Glomerular visceral epithelial cell (primary cell): ENCODE results near the gene KCP.

Experiments
- DNase-seq: peaks from one replicate; pipeline ENCODE4 v3.0.0-alpha.2; 2016; ENCODE audit errors: extremely low spot score

Gene KCP

DNA sequence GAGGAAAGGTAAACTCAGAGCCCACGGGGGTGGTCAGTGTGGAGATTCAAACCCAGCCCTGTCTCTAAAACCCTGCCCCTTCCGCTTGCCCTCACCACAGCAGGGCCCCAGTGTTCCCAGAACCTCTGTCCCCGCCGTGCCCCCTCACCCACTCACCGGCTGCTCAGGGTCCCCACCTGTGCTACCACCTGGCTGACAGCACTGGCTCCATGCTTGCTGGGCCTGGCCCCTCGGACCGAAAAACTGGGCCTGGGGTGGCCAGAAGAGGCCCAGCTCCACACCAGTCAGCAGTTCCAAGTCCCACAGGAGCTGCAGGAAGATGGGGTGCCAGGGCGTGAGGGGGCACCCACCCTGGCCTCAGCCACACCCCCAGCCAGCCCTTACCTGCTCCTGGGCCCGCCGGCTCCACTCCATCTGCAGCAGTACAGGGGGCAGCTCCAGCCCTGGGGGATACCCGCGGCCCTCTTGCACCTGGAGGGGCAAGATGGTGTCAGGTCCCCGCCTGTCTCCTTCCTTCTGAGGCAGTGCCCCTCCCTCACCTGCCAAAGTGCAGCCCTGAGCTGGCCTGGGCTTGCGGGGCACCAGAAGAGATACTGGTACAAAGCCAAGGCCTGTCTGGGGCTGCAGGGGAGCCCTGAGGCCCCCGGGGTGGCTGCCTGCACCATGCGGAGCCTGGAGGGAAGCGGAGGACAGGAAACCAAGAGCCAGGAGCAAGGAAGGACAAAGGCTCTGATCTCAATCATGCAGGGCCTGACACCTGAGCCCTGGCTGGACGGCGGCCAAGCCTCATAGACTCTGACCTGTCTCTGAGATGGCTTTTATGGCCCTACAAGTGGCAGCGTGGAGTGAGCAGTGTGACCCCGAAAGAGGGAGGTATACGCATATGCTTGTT, 36.1 kb downstream of the KCP start:
- no peak for DNase-seq

DNA sequence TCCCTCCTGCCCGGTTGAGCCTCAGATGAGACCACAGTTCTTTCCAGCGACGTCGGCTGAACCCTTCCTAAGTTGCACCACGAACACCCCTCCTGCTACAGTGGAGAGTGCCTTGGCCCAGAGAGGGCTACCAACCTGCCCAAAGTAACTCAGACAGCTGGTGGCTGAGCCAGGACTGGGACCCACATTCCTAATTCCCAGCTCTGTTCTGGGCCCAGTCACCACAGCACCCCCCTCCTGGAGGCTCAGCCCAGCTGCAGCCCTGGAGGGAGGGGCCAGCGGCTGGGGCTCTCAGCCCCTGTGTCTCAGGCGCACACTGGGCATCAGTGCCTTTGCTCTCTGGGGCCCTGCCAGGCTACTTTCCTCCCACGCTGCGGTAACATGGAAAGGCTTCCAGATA, 37.3 kb downstream of the KCP start:
- no peak for DNase-seq

DNA sequence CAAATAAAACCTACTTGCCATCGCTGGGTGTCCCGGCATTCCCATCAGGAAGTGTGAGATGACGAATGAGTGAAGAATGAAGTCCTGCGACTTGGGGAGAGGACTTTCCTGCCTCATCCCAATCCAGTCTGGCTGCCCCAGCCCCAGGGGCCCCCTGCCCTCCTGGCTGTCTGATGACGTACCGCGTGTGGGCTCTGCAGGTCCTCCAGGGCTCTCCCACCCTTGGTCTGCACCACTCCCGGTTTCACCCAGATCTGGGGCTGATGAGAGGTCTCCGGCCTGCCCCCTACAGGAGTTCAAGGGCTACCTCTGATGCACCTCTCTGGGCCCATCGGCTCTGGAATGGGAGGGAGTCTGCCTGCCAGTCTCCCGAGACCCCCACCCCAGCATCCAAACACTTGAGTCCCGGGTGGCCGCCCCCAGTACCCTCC, 38.1 kb downstream of the KCP start:
- DNase-seq, result no peak

DNA sequence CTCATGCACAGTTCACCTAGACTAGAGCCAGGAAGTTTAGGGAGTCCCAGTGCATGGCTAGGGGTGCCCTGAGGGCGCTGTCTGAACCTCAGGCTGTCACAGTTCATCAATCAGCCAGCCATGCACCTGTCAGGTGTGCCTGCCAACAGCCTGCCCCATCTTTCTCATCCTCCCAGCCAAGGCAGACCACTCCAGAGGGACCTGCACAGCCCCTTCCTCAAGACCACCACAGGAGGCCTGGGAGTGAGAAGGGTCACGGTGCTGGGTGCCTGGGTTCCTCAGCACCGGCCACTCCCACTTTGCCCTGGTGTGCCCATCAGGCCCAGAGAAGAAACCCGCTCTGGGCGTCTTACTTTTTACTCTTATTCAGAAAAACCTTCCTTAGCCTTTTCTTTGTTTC, 39.5 kb downstream of the KCP start:
- no peak for DNase-seq

DNA sequence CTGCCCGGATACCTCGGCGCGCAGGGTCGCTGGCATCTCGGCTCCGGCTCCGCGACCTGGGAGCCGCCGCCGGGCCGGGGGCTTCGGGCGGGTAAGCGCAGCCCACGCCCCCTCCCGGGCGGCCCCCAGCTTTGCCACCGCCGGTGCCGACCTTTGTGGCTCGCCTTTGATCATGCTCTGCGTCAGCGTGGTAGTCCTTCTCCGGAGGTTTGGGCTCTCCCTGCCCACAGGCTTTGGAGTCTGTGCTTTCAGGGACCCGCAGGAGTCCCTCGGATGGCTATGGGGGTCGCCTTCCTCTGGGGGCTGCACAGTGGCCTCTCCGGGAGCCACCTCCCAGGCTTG, 40.6 kb downstream of the KCP start:
- no peak for DNase-seq

DNA sequence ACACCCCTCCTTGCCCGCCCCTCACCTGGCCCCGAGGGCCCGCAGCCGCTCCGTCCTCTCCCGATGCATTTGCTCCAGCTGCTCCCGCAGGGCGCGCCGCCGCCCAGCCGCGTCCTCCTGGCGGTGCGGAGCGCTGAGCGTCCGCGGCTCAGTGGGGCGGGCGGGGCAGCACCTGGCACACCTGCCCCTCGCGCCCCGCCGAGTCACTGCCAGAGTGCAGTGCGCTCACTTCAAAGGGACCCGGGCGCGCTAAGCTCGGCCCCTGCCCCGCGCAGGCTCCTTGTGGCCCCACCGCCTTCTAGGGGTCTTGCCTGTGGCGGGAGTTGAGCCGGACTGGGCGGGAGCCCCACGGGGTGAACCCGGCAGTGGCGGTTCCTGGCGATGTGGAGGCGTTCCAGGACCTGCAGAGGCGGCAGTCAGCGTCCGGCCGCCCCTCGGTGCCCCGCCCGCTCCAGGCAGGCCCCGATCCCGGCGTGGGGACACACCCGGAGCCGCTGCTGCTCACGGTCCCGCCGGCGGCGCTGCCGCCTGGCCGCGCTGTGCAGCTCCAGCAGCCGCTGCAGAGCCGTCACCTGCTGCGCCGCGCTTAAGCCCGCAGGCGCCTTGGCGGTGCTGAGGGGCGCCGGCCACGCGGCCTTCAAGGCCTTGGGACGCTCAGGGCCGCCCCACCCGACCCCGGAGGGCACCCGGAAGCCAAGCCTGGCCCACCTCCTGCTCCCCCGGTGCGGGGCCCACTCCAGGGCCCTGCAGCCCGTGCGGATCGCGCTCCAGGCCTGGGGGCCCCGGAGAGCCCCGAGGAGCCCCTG, 41.2 kb downstream of the KCP start:
- DNase-seq, result peak; percentile 37

DNA sequence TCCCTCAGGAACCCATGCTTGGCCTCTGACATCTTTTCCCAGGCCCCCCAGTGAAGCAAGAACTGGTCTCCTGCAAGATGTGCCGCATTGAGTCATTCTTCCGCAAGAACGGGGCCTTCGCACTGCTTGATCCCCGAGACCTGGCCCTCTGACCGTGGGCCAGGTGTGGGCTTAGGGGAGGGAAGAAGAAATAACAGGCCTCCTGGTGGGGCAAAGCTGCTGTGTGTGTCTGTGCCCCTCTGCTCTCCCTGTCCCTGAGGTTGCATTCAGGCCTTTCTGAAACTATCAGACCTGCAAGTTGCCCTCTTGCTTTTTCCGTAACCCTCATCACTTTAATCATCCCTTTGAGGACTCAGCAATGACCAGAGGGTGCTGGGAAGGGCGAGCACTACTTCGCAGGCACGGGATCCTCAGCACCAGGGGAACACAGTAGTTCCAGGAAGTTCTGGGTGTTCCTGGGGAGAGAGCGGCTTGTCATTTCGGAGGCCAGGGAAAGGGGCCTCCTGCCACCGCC, 41.8 kb downstream of the KCP start:
- no peak for DNase-seq

DNA sequence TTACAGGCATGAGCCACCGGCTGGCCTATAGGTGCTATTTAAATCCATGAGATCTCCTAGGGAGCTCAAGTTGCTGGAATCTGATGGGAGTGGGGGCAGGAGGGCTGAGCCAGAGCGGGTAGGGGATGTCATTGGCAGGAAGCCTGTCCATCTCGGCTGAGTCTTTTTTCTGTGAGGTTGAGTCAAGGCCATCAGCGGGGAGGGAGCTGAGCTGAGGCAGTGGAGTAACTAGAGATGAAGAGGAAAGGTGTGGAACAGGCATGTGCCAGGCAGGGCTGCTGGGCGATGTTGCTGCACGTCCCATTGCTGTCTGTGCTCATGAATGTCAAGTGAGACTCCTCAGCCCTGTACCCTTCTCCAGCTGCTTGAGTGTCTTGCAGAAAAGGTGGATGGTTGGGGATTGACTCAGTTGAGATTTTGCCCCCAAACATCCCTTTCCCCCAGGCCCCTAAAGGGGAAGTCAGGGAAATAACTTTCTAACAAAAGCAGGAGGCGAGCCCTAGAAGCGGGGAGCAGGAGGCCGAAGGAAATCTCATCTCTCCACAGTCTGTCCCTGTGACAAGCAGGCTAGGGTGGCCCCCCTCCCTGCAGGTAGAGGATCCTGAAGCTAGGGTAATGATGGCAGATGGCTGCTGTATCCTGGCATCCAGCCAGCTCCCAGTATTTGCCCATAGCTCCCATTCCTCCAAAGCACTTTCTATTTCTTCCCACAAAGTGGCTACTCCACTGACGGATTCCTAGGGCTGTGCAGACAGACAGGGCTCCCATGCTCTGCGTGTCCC, 42.5 kb downstream of the KCP start:
- DNase-seq, result peak; percentile 16

DNA sequence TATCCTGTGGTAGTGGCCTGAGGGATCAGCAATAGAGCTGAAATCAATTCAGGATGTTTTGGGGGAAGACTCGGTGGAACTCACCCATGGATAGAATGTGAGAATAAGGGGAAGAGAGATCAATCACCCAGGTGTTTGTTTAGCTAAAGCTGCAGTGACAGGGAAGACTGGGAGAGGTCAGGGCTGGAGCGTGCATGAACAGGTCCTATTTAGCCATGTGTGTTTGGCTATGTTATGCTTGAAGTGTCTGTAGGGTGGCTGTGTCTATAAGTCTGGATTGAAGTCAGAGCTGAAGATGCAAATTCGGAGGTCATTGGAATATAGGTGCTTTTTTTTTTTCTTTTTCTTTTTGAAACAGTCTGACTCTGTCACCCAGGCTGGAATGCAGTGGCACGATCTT, 43.3 kb downstream of the KCP start:
- DNase-seq, result no peak

DNA sequence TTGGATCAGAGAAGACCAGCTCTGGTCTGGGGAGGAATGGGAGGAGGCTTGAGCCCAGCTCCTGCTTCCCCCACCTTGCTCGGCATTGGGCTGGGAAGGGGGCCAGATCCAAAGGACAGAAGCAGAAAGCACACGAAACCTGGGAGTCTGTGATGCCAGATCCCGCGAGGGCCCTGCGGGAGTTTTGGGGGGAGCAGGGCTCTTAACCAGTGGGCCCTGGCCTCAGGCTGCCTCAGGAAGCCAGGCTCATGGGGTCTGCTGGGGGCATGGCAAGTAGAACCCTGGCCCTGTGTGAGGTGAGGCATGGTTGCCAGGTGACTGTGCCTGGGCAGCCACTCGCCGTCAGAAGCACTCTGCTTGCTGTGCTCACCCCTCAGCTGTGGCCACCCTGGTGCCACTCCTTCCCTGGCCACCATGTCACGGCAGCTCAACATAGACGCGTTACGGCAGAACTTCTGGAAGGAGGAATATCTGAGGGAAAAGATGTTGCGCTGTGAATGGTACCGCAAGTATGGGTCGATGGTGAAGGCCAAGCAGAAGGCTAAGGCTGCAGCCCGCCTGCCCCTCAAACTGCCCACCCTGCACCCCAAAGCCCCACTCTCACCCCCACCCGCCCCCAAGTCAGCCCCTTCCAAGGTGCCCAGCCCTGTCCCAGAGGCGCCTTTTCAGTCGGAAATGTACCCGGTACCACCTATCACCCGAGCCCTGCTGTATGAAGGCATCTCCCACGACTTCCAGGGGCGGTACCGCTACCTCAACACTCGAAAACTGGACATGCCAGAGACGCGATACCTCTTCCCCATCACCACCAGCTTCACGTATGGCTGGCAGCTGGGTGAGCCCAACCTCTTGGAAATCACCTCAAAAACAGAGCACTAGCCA, 44.3 kb downstream of the KCP start:
- no peak for DNase-seq

DNA sequence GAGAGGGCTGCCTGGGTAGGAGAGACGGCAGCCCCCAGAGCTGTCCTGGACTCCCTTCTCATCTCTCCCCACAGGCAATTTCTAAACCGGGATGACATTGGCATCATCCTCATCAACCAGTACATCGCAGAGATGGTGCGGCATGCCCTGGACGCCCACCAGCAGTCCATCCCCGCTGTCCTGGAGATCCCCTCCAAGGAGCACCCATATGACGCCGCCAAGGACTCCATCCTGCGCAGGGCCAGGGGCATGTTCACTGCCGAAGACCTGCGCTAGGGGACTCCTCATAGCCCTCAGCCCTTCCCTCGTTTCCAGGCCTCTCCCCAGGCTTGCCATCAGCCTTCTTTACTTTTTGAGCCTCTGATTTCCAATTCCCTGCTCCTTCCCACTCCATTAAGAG, 45.2 kb downstream of the KCP start:
- no peak for DNase-seq

DNA sequence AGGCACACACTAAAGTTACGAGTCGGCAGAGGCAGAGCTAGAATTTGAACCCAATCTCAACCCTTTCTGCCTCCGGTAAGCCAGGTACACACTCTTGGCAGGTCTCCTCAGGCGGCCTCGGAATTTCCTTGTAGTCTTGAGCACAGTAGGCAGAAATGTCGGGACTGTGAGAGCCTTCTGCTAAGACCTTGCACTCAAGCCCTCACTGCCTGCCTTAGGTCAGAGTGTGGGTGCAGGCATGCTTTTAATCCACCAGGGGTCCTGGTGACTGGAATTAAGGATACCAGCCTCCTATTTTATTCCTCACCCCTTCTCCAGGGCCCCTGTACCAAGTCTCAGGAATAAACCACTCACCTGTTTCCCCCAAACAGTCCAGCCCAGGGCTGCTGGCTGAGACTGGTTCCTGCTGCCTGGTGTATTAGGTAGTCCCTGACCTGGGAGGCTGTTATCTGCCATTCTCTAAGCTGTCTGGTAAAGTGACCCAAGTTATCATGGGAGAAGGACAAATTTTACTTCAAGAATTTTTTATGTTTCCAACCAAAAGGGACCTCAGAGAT, 47.0 kb downstream of the KCP start:
- DNase-seq, result peak; percentile 72

DNA sequence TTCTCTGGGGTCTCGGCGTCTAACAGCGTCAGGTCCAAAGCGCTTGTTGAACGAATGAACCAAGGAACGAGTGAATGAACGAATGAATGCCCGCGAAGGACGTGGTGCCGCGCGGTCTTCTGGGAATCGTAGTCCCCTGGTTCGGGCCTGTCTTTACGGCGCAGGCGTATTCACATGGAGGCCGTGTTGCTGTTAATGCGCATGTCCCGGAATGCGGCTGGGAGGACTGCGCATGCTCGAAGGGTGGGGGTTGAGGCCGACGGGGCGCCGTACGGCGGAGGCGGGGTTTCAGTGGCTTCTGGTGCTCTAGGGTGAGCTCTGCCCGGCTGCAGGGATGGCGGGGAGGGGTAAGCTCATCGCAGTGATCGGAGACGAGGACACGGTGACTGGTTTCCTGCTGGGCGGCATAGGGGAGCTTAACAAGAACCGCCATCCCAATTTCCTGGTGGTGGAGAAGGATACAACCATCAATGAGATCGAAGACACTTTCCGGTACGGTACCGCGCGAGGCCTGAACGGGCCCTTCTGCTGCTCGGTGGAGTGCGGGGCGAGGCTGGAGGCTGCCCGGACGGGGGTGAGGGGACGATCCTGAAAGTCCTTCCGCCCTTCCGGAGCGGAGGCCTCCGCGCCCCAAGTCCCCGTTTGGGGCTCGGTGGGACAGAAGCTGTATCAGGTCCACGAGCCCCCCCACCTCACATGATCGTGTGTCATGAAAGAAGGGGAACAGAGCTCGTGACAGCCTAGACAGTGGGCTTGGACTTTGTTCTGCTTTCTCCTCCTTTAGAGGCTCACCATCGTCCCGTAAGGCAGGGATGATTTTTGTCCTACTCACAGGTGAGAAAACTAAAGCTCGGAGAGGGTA, 47.7 kb downstream of the KCP start, which contains the start of gene ATP6V1F:
TSS of gene ATP6V1F (plus strand) at position 286 of the 862 bp plus-strand sequence. CDS start at position 335, 49 bp downstream.
- DNase-seq, result peak; percentile 98

DNA sequence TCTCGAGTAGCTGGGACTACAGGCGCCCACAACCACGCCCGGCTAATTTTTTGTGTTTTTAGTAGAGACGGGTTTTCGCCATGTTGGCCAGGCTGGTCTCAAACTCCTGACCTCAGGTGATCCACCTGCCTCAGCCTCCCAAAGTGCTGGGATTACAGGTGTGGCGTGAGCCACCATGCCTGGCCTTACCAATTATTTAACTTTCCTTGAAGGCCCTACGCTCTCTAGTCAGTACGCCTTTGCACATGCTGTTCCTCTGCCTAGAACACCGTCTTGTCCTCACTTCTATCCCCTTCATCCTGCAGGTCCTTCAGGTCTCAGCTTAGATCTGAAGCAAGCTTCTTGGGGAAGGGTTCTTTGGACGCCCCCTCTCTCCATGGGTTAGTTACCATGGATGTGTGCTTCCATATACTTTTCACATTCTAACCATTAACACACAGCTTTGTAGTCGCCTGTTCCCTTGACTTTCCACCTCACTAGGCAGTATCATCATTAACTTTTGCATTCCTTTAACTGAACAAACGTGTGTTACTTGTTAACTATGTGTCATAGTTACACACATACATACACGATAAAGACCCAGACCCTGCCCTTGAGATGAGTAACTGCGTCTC, 48.4 kb downstream of the KCP start:
- no peak for DNase-seq

DNA sequence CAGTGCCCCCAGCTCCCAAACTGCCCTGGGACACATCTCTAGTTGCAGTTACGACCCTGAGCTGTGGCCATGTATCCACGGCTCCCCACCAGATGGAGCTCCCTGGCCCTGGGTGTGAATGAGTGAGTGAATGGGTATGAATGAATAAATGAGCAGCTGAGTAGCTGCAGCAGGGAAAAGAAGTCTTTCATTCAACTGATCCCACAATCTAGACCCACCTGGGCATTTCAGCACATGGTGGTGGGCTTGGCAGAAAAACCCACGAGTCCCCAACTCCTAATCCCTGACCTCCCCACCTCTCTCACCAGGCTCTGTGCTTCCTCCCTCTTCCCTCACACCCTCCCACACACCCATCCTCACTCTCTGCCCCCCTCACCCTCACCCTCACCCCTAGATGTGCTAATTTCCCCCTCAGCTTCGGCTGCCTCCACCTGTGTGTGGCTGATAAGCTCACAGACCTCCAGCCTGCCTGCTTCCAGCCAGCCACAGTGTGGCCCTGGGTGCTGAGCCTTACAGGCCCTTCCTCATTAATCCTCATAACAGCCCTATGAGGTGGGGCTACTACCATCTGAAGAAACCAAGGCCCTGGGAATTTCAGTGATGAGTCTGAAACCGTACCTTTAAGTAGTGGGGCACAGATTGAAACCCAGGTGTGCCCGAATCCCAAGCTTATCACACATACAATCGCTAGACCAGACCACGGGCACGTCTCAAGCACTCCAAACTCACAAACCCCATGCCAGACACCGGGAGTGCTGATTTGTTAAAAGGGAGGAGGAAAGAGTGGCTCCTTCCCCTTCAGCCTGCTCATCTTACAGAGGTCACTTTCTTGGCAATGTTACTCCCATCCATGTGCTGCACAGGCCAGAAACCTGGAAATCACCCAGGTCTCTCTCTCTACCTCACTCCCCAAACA, 50.1 kb downstream of the KCP start:
- no peak for DNase-seq

DNA sequence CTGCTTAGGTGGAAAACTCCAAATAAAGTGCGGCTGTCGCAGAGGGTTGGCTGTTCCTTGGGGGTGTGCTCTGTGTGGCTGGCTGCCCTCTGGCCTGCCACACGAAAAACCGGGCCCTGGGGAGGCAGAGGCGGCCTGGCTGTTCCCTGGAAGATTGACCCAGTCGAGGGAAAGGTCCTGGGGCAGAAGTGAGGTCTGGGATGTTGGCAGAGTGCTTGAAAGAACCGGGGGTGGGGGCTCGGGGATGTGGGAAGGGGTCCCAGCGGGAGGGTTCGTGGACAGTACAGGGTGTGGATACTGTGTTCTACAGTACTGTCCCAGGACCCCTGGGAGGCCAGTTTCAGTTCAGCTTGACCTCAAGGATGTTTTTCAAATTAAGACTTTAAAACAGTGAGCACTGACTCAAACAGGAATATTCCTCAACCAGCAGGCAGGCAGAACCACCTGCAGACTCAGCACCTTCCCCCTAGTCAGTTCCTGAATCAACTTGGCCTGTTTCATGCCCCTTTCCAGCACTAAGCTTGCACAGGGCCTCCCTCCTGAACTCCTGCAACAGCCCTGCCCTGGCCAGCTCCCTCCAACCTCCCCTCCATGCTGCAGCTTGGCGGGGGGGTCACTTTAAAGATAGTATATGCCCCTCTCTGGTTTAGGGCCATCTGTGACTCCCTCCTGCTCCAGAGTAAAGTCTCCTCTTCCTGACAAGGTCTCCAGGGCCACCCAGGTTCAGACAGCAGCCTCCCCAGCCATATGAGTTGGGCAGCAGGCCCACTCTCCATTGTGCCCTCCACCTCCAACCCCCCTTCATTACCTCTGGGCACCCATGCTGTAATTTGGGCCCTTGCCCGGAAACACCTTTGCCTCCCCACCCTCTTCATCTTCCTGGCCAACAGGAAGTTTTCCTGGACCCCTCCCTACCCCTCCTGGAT, 51.0 kb downstream of the KCP start:
- no peak for DNase-seq
